Measurements from ENCODE around the gene AHSG. TPM values are rescaled to one million over a fixed set of nuclear protein-coding genes. Genes with fewer than 3 reads are reported as not detected.
A peak's percentile ranks its signal among the peaks of the same experiment; 100 is the strongest.
"Not testable (repeated sequence)": the region's sequence is repeated elsewhere in the genome, so short reads cannot be mapped to it uniquely, and the experiment has no call there.

AHSG gene
- total RNA-seq, result not detected

- ATAC-seq, result no peak
- intact Hi-C loops (cut with DNase I), result loop anchor here (10.0 kb wide), 2 partner anchors 48 to 202 kb away; partner anchors contain the start of gene TBCCD1
- no peak within 1 kb of the TSS for H3K27ac ChIP-seq
- WGBS, 2 donors, result 73 to 75% methylated on average over 6 to 7 of the region's 7 CpGs
- TF ChIP-seq, protein P1, sequence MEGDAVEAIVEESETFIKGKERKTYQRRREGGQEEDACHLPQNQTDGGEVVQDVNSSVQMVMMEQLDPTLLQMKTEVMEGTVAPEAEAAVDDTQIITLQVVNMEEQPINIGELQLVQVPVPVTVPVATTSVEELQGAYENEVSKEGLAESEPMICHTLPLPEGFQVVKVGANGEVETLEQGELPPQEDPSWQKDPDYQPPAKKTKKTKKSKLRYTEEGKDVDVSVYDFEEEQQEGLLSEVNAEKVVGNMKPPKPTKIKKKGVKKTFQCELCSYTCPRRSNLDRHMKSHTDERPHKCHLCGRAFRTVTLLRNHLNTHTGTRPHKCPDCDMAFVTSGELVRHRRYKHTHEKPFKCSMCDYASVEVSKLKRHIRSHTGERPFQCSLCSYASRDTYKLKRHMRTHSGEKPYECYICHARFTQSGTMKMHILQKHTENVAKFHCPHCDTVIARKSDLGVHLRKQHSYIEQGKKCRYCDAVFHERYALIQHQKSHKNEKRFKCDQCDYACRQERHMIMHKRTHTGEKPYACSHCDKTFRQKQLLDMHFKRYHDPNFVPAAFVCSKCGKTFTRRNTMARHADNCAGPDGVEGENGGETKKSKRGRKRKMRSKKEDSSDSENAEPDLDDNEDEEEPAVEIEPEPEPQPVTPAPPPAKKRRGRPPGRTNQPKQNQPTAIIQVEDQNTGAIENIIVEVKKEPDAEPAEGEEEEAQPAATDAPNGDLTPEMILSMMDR (IDR thresholded peaks at IDR 0.05), result no peak
- no peak for TF ChIP-seq POLR2A (IDR thresholded peaks at IDR 0.05)
- H3K36me3 ChIP-seq (replicated peaks in 1 of 2; ENCODE audit: insufficient read depth in 1 of 2, low read depth in 2 of 2), result no peaks in the 10 kb centered on the region
- DNase-seq, result no peak
- H3K27me3 ChIP-seq, result no peaks in the 10 kb centered on the region
- H3K4me1 ChIP-seq, result peaks cover 7% of the 10 kb centered on the region
- no peaks in the 10 kb centered on the region for H3K9me3 ChIP-seq
- H3K4me3 ChIP-seq, result no peak within 1 kb of the TSS
Observed at GRCh38 chr3:186612721-186613636, at the start of gene AHSG. TSS of gene AHSG (plus strand) at chr3:186613060. CDS start at chr3:186613142, 82 bp downstream.

GRCh38 chr3:186564586-186564985 lies 48.3 kb upstream of the AHSG start:
- Histone ChIP-seq H3K4me1 (peaks cover 30% of the 10 kb centered on the region), H3K36me3 (replicated peaks in 1 of 2; ENCODE audit: insufficient read depth in 1 of 2, low read depth in 2 of 2) (no peaks in the 10 kb centered on the region), H3K9me3 (no peaks in the 10 kb centered on the region), H3K27me3 (no peaks in the 10 kb centered on the region), H3K27ac (no peak overlapping the region), H3K4me3 (no peak overlapping the region)
- ATAC-seq (no peak), DNase-seq (no peak)
- intact Hi-C loops (cut with DNase I), result loop anchor here (10.0 kb wide), 1 partner anchor 50 kb away; the partner anchor contains the start of gene AHSG
- no peak for TF ChIP-seq POLR2A (IDR thresholded peaks at IDR 0.05)
- TF ChIP-seq, protein P1 (IDR thresholded peaks at IDR 0.05), result no peak

DNA sequence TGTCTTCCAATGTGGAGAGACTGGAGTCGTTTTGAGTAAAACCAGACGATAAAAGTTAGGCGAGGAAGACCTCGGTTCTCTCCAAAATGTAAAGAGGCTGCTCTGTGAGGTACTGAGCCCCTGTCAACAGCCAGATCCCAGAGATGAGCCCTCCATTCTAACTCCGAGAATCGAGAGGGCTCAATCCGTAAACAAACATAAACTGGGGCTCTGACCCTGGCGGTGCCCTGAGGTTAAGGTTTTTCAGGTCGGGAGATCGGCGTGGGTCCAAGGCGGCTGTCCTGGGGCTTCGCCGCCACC lies 46.1 kb upstream of the AHSG start:
- DNase-seq (no peak), ATAC-seq (no peak)
- H3K27me3 ChIP-seq, result no peaks in the 10 kb centered on the region
- WGBS, 2 donors, result 0% methylated on average over 7 to 14 of the region's 14 CpGs
- intact Hi-C loops (cut with DNase I), result loop anchor here (10.0 kb wide), 1 partner anchor 48 kb away; the partner anchor contains the start of gene AHSG
- peak overlapping the region; percentile 68 to 89 for H3K4me3 ChIP-seq
- peak overlapping the region; percentile 54 to 89 (median 86) for H3K27ac ChIP-seq
- peaks cover 41% of the 10 kb centered on the region for H3K4me1 ChIP-seq
- no peaks in the 10 kb centered on the region for H3K9me3 ChIP-seq
- no peaks in the 10 kb centered on the region for H3K36me3 ChIP-seq (replicated peaks in 1 of 2; ENCODE audit: insufficient read depth in 1 of 2, low read depth in 2 of 2)
- TF ChIP-seq, protein P1 (IDR thresholded peaks at IDR 0.05), result no peak
- no peak for TF ChIP-seq POLR2A (IDR thresholded peaks at IDR 0.05)

DNA sequence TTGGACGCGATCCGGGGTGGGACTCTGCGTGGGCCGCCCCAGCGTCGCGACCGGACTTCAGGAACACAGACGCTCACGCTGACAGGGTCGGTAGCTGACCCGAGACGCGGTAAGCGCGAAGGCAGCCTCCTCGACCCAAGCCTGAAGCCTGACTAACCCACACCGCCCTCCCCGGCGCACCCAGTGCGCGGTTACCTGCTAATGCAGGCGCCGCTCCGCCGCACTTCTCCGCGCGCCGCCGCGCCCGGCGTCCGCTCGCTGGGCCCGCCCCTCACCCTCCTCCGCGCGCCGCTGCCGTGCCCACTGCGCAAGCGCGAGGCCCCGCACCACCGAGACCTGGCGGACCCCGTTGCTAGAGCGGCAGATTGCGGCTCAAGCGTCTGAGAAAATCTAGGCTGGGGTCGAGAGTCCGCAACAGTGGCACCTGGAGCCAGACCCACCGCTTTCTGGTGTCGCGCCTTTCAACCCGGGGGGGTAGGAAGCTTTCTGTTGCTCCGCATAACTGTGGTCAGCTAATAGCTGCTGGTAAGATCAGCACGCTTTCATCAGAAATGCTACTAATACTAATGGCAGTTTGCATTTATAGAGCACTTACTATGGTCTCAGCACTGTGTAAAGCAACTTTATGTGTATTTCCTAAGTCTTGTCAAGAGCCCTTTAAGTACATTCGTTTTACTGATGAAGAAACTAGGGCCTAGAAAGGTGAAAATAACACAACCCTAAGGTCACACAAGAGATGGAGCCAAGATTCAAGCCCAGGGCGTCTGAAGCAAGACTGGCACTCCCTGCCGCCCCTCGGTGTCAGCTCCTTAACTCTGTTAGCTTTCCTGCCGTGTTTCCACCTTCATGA lies 45.6 kb upstream of the AHSG start, which contains the start of gene TBCCD1:
TBCCD1 (minus strand) TSS at position 268 of the 850 bp plus-strand sequence. CDS start 3,010 bp downstream, outside the sequence.
- 0% methylated on average over 20 to 66 of the region's 66 CpGs for WGBS, 2 donors
- DNase-seq (peak; percentile 93 to 95 (median 94)), ATAC-seq (peak; percentile 74)
- Histone ChIP-seq H3K36me3 (replicated peaks in 1 of 2; ENCODE audit: insufficient read depth in 1 of 2, low read depth in 2 of 2) (no peaks in the 10 kb centered on the region), H3K4me1 (peaks cover 45% of the 10 kb centered on the region), H3K27ac (peak within 1 kb of the TSS; percentile 54 to 89 (median 86)), H3K27me3 (no peaks in the 10 kb centered on the region), H3K9me3 (no peaks in the 10 kb centered on the region), H3K4me3 (peak within 1 kb of the TSS; percentile 68 to 89)
- intact Hi-C loops (cut with DNase I), result loop anchor here (10.0 kb wide), 1 partner anchor 48 kb away; the partner anchor contains the start of gene AHSG
- TF ChIP-seq, protein P1 (IDR thresholded peaks at IDR 0.05), result peak in 1 of 7 experiments; percentile 16
- TF ChIP-seq POLR2A (IDR thresholded peaks at IDR 0.05), result peak; percentile 96 to 97 (median 96)

GRCh38 chr3:186569361-186569760 lies 43.5 kb upstream of the AHSG start:
- not testable (repeated sequence) for H3K4me3 ChIP-seq; H3K9me3 ChIP-seq; H3K27me3 ChIP-seq; H3K36me3 ChIP-seq (replicated peaks in 1 of 2; ENCODE audit: insufficient read depth in 1 of 2, low read depth in 2 of 2); ATAC-seq; DNase-seq
- WGBS, 2 donors, result 79% methylated on average over 11 of the region's 11 CpGs
- peaks cover 37% of the 10 kb centered on the region for H3K4me1 ChIP-seq
- intact Hi-C loops (cut with DNase I), result loop anchor here (10.0 kb wide), 1 partner anchor 45 kb away; the partner anchor contains the start of gene AHSG
- peak overlapping the region in 3 of 4 donors; percentile 59 to 98 (median 98) for H3K27ac ChIP-seq
